NCI-H1105 treated with DMSO at 0.1 percent for 48 hours (cell line): ENCODE results near the gene SPATA32.

ENCODE experiments used
- DNase-seq: peaks from one replicate; lab custom pipeline; 2025; lab: John Stamatoyannopoulos, UW

The SPATA32 gene

GRCh38 chr17:45246861-45247428, 14.9 kb downstream of the SPATA32 start:
- DNase-seq: peak; percentile 42

GRCh38 chr17:45246338-45246737, 15.6 kb downstream of the SPATA32 start:
- no peak for DNase-seq

- DNase-seq: no peak
Observed at GRCh38 chr17:45244725-45245656, 16.9 kb downstream of the SPATA32 start.

GRCh38 chr17:45243750-45244149, 18.1 kb downstream of the SPATA32 start:
- DNase-seq: no peak

GRCh38 chr17:45242029-45242414, 19.9 kb downstream of the SPATA32 start:
- DNase-seq: no peak

- DNase-seq: peak; percentile 79
Observed at GRCh38 chr17:45241328-45242028, 20.4 kb downstream of the SPATA32 start.

- no peak for DNase-seq
Observed at GRCh38 chr17:45240905-45241327, 21.0 kb downstream of the SPATA32 start.

GRCh38 chr17:45238155-45238774, 23.6 kb downstream of the SPATA32 start:
- DNase-seq: no peak

GRCh38 chr17:45237686-45238085, 24.2 kb downstream of the SPATA32 start:
- DNase-seq: no peak

GRCh38 chr17:45236282-45236606, 25.6 kb downstream of the SPATA32 start:
- no peak for DNase-seq

- DNase-seq: peak; percentile 47
Observed at GRCh38 chr17:45235416-45236281, 26.2 kb downstream of the SPATA32 start.

- DNase-seq: peak; percentile 60
Observed at GRCh38 chr17:45234641-45235415, 27.1 kb downstream of the SPATA32 start.

- no peak for DNase-seq
Observed at GRCh38 chr17:45233423-45233924, 28.4 kb downstream of the SPATA32 start.

GRCh38 chr17:45232514-45233422, 29.1 kb downstream of the SPATA32 start:
- no peak for DNase-seq

GRCh38 chr17:45231481-45232116, 30.3 kb downstream of the SPATA32 start:
- DNase-seq: no peak

- no peak for DNase-seq
Observed at GRCh38 chr17:45230787-45231480, 31.0 kb downstream of the SPATA32 start.

GRCh38 chr17:45230410-45230786, 31.5 kb downstream of the SPATA32 start:
- DNase-seq: no peak

GRCh38 chr17:45229681-45230409, 32.0 kb downstream of the SPATA32 start:
- no peak for DNase-seq
